Large intestine (tissue), 3 donors: ENCODE results near the gene AP2A2. TPM values are rescaled to one million over a fixed set of nuclear protein-coding genes. Genes with fewer than 3 reads are reported as not detected.

ENCODE experiments used
- DNase-seq, 2 donors: peaks; one replicate each; pipeline versions ENCODE4 v3.0.0 to v3.0.0-alpha.2; 2013
- H3K27ac ChIP-seq: one replicate; pipeline ENCODE4 v1.5.1; 2013; ENCODE audit warnings: low read length
- H3K27me3 ChIP-seq: 2 replicates; pipeline ENCODE4 v1.6.1; 2013; ENCODE audit warnings: low read length; ENCODE audit not compliant: control insufficient read depth, insufficient read depth
- H3K36me3 ChIP-seq: 2 replicates; pipeline ENCODE4 v1.6.1; 2013; ENCODE audit warnings: low read length; ENCODE audit not compliant: control insufficient read depth, insufficient read depth
- H3K4me1 ChIP-seq: one replicate; pipeline ENCODE4 v1.6.1; 2013; ENCODE audit warnings: low read length; ENCODE audit not compliant: control insufficient read depth, insufficient read depth
- H3K4me3 ChIP-seq: one replicate; pipeline ENCODE4 v1.5.1; 2013; ENCODE audit warnings: low read length
- H3K9me3 ChIP-seq: one replicate; pipeline ENCODE4 v1.6.1; 2013; ENCODE audit warnings: mild to moderate bottlenecking, low read depth, low read length, moderate library complexity; ENCODE audit not compliant: control insufficient read depth
- WGBS: methylation state at CpG from one replicate; pipeline ENCODE4 v1.1.5; 2013; ENCODE audit warnings: low lambda C conversion rate; ENCODE audit not compliant: insufficient coverage; 5-methylcytosine and 5-hydroxymethylcytosine counted together
- polyA plus RNA-seq: library from polyadenylated mRNA; unstranded; fragments of 120-200 nt; gene quantifications from one replicate; pipeline ENCODE4 v1.2.1, GENCODE V29; 2013

Gene AP2A2
- polyA plus RNA-seq, 1 donor, result 79.6 TPM

DNA sequence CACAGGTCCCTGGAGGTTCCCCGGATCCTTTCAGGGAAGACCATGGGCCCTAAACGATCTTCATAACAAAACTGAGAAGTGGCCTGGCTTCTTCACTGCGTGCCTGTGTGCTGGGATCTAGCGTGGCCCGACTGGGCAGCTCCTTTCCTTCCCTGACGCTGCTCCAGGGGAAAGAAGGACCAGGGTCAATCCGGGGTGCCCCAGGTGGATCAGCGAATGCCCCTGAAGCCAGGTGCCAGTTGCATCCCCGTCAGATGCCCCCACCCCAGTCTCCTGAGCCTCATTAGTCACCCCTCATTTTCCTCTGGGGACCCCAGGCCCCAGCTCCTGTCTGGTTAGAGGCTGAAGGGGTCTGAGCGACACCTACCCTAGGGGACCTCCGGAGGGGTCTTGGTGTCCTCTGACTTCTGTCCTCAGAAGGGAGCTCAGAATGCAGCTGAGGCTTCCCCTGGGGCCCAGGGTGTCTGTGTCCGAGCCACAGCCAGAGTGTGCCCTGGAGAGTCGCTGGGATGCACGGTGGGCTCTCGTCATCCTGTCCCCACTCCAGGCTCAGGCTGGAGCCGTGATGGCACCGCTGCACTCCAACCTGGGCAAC is 129.5 kb downstream of the AP2A2 start:
- Histone ChIP-seq H3K27ac (peak overlapping the region; percentile 50), H3K4me3 (no peak overlapping the region), H3K4me1 (peaks cover 26% of the 10 kb centered on the region), H3K9me3 (no peaks in the 10 kb centered on the region), H3K36me3 (no peaks in the 10 kb centered on the region), H3K27me3 (no peaks in the 10 kb centered on the region)
- no CpG with 5 or more reads among the region's 17 CpGs for WGBS
- no peak for DNase-seq

DNA sequence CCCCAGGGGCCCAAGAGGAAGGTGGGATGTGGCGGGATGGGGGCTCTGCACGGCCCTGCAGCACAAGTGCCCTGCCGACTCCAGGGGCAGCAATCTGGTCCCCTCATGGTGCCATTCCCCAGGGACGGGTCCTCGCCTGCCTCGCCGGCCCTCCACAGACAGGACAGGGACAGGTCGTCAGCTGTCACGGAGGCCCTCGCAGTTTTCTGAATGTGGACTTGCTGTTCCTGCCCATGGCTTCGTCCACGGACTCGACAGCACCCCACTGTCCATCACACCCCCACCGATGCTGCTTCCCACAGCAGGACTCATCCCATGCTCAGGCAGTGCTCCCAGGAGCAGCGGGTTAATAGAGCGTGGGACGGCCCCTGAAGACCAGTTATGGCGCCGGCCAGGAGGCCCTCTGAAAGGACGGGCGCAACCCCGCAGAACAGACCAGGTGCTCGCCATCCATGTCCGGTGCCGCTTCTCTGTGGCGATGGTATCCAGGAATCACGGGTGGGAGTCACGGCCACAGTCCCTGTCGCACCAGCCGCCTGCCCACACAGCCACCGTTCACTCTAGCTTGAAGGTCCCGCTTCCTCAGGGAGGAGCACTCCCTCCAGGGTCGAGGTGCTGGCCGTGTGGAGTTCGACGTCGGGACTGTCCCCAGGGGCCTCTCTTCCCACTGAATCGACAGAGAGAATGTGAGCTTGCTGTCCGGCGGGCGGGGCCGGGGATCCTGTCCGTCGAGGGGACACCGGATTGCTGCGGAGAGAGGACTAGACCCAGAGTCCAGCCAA is 130.5 kb downstream of the AP2A2 start:
- WGBS, result no CpG with 5 or more reads among the region's 46 CpGs
- H3K27ac ChIP-seq, result no peak overlapping the region
- no peaks in the 10 kb centered on the region for H3K36me3 ChIP-seq
- no peak overlapping the region for H3K4me3 ChIP-seq
- DNase-seq, result no peak
- no peaks in the 10 kb centered on the region for H3K27me3 ChIP-seq
- H3K9me3 ChIP-seq, result no peaks in the 10 kb centered on the region
- H3K4me1 ChIP-seq, result peaks cover 25% of the 10 kb centered on the region

DNA sequence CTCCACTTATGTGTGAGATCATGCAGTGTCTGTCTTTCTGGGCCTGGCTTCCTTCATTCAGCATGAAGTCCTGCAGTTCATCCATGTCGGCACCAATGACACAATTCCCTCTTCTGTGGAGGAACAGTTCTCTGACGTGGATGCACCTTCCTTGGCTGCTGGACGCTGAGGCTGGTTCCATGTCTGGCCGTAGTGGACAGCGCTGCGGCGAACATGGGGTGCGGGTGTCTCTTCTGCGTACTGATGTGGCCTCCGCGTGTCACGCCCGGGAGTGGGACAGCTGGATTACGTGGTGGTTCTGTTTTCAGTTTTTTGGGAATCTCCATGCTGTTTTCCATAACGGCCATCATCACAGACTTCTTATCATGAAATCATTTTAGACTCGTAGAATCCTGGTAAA is 132.1 kb downstream of the AP2A2 start:
- DNase-seq, result no peak
- Histone ChIP-seq H3K36me3 (no peaks in the 10 kb centered on the region), H3K27ac (no peak overlapping the region), H3K27me3 (no peaks in the 10 kb centered on the region), H3K4me3 (no peak overlapping the region), H3K9me3 (peaks cover 8% of the 10 kb centered on the region), H3K4me1 (peaks cover 27% of the 10 kb centered on the region)
- WGBS, result no CpG with 5 or more reads among the region's 16 CpGs

DNA sequence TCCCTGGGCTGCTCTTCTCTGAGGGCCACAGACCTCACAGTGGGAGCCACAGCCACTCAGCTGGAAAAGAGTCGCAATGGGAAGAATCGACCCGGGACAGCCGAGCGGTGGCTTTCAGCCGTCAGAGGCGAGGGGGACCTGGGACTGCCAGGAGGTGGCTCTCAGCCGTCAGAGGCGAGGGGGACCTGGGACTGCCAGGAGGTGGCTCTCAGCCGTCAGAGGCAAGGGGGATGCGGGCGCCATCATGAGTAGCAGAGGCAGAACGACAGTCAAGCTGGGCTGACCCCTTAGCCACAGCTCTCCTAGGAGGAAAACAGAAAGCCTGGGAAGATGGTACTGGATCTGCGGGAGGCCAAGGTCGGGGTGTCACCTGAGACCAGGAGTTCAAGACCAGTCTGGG is 134.1 kb downstream of the AP2A2 start:
- WGBS, result no CpG with 5 or more reads among the region's 15 CpGs
- Histone ChIP-seq H3K9me3 (peaks cover 8% of the 10 kb centered on the region), H3K4me3 (no peak overlapping the region), H3K27me3 (no peaks in the 10 kb centered on the region), H3K4me1 (peaks cover 16% of the 10 kb centered on the region), H3K36me3 (no peaks in the 10 kb centered on the region), H3K27ac (no peak overlapping the region)
- DNase-seq, result no peak

DNA sequence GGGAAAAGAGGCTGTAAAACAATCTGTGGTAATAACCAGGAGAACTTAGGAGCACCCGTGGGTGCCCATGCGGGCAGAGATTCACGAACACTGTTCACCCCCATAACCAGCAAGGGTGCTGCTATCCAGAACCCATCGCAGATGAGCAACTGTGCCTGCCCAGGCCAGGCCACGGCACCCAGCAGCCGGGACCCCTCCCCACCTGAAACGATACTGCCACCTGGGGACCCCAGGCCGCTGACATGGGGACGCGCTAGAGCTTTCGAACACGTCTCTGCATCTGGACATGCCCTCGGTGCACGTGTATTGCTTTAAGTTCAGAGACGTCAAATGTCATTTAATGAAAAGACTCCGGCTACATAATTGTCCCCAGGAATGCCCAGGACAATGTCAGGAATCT is 134.7 kb downstream of the AP2A2 start:
- Histone ChIP-seq H3K36me3 (no peaks in the 10 kb centered on the region), H3K4me3 (no peak overlapping the region), H3K27ac (peak overlapping the region; percentile 13), H3K4me1 (peaks cover 9% of the 10 kb centered on the region), H3K9me3 (peaks cover 8% of the 10 kb centered on the region), H3K27me3 (no peaks in the 10 kb centered on the region)
- DNase-seq, result no peak
- 60% methylated on average over 2 of the region's 16 CpGs for WGBS

DNA sequence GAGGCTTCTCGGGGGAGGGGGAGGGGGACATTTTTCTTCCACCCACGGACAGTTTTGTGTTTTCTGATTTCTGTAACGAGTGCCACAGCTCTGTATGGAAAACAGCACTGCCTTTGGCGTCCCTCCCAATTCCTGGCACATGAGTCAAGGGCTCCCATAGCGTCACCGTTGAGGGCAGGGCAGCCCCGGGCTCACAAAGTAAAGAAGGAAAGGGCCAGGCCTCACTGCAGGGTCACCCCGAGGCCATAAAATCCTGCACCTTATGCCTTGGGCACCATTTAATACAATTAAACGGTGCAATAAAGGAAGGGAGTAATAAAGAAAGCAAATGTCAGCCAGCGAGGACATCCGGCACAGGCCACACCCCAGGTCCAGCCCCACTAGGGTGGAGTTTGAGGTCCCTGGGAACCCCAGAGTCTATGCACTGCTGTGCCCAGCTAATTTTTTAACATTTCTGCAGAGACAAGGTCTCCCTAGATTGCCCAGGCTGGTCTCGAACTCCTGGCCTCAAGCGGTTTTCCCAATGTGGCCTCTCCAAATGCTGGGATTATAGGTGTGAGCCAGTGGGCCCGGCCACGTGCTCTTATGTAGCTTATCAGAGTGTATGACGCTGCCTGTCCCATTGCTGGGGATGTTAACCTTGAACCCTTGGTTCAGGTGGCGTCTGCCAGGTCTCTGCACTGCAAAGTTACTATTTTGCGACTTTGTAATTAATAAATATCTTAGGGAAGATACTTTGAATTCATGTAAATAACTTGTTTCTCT is 135.4 kb downstream of the AP2A2 start:
- DNase-seq, result peak; percentile 65 to 80
- no peaks in the 10 kb centered on the region for H3K36me3 ChIP-seq
- H3K9me3 ChIP-seq, result peaks cover 8% of the 10 kb centered on the region
- H3K4me1 ChIP-seq, result peaks cover 4% of the 10 kb centered on the region
- no CpG with 5 or more reads among the region's 18 CpGs for WGBS
- no peak overlapping the region for H3K4me3 ChIP-seq
- H3K27ac ChIP-seq, result peak overlapping the region; percentile 39
- no peaks in the 10 kb centered on the region for H3K27me3 ChIP-seq

Other genes starting within 250 kb of the AP2A2 start
- 24.1 TPM for gene DEAF1, start 230.6 kb upstream of the AP2A2 start, polyA plus RNA-seq
- gene TMEM80, start 230.1 kb upstream of the AP2A2 start, polyA plus RNA-seq, result 36.1 TPM
- gene EPS8L2, start 219.6 kb upstream of the AP2A2 start, polyA plus RNA-seq, result 260 TPM
- 92.4 TPM for gene TALDO1, start 178.4 kb upstream of the AP2A2 start, polyA plus RNA-seq
- 58.1 TPM for gene GATD1, start 148.4 kb upstream of the AP2A2 start, polyA plus RNA-seq
- 2.0 TPM for gene CEND1, start 135.8 kb upstream of the AP2A2 start, polyA plus RNA-seq
- gene SLC25A22, start 127.6 kb upstream of the AP2A2 start, polyA plus RNA-seq, result 14.6 TPM
- 15.1 TPM for gene PIDD1, start 120.6 kb upstream of the AP2A2 start, polyA plus RNA-seq
- 1,325 TPM for gene RPLP2, start 115.9 kb upstream of the AP2A2 start, polyA plus RNA-seq
- gene PNPLA2, start 107.0 kb upstream of the AP2A2 start, polyA plus RNA-seq, result 98.0 TPM
- 34.4 TPM for gene CRACR2B, start 98.0 kb upstream of the AP2A2 start, polyA plus RNA-seq
- 317 TPM for gene CD151, start 92.9 kb upstream of the AP2A2 start, polyA plus RNA-seq
- gene POLR2L, start 83.3 kb upstream of the AP2A2 start, polyA plus RNA-seq, result 87.5 TPM
- 27.8 TPM for gene TSPAN4, start 83.0 kb upstream of the AP2A2 start, polyA plus RNA-seq
- 82.9 TPM for gene CHID1, start 15.1 kb upstream of the AP2A2 start, polyA plus RNA-seq
- 0.15 TPM for gene MUC6, start 110.8 kb downstream of the AP2A2 start, polyA plus RNA-seq
- 94.8 TPM for gene MUC2, start 149.0 kb downstream of the AP2A2 start, polyA plus RNA-seq
- 0.37 TPM for gene MUC5AC, start 232.1 kb downstream of the AP2A2 start, polyA plus RNA-seq